ENCODE data around the gene SMARCA2.

DNA sequence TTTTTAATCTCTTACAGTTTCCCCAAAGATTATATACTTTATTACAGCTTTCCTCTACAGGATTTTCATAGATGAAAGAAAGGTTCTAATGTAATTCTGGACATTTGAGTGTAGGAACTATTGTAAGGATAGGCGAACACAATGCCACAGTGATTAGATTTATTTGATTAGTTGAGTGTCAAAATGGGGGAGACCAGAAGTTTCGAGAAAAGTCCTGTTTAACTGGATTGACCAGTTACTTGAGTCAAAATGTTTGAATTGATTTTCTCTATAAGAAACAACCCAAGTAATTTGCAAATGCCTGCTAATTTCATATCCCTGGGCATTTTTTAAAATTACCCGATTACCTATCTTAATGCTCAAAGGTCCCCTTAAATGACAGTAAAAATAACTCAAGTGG, 50.6 kb downstream of the SMARCA2 start:
- TF ChIP-seq TEAD4 (IDR thresholded peaks at IDR 0.05) (no peak), MAX (IDR thresholded peaks at IDR 0.05) (no peak), TAF1 (IDR thresholded peaks at IDR 0.05; ENCODE audit: low read depth) (no peak), ZBTB7A (IDR thresholded peaks at IDR 0.05; ENCODE audit: low read depth) (no peak), RAD21 (IDR thresholded peaks at IDR 0.05; ENCODE audit: low read depth) (no peak), YY1 (IDR thresholded peaks at IDR 0.05; ENCODE audit: low read depth) (no peak)
- TF ChIP-seq, protein P1, sequence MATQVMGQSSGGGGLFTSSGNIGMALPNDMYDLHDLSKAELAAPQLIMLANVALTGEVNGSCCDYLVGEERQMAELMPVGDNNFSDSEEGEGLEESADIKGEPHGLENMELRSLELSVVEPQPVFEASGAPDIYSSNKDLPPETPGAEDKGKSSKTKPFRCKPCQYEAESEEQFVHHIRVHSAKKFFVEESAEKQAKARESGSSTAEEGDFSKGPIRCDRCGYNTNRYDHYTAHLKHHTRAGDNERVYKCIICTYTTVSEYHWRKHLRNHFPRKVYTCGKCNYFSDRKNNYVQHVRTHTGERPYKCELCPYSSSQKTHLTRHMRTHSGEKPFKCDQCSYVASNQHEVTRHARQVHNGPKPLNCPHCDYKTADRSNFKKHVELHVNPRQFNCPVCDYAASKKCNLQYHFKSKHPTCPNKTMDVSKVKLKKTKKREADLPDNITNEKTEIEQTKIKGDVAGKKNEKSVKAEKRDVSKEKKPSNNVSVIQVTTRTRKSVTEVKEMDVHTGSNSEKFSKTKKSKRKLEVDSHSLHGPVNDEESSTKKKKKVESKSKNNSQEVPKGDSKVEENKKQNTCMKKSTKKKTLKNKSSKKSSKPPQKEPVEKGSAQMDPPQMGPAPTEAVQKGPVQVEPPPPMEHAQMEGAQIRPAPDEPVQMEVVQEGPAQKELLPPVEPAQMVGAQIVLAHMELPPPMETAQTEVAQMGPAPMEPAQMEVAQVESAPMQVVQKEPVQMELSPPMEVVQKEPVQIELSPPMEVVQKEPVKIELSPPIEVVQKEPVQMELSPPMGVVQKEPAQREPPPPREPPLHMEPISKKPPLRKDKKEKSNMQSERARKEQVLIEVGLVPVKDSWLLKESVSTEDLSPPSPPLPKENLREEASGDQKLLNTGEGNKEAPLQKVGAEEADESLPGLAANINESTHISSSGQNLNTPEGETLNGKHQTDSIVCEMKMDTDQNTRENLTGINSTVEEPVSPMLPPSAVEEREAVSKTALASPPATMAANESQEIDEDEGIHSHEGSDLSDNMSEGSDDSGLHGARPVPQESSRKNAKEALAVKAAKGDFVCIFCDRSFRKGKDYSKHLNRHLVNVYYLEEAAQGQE (IDR thresholded peaks at IDR 0.05; ENCODE audit: low read depth), result no peak

Data from Ishikawa (cell line).